ENCODE data around the gene FAAP100. TPM values are rescaled to one million over a fixed set of nuclear protein-coding genes. Genes with fewer than 3 reads are reported as not detected.

The FAAP100 gene
- total and polyA plus RNA-seq, 9 donors: 0.77 to 29.1 (median 25.0) TPM

- TF ChIP-seq, protein P1, sequence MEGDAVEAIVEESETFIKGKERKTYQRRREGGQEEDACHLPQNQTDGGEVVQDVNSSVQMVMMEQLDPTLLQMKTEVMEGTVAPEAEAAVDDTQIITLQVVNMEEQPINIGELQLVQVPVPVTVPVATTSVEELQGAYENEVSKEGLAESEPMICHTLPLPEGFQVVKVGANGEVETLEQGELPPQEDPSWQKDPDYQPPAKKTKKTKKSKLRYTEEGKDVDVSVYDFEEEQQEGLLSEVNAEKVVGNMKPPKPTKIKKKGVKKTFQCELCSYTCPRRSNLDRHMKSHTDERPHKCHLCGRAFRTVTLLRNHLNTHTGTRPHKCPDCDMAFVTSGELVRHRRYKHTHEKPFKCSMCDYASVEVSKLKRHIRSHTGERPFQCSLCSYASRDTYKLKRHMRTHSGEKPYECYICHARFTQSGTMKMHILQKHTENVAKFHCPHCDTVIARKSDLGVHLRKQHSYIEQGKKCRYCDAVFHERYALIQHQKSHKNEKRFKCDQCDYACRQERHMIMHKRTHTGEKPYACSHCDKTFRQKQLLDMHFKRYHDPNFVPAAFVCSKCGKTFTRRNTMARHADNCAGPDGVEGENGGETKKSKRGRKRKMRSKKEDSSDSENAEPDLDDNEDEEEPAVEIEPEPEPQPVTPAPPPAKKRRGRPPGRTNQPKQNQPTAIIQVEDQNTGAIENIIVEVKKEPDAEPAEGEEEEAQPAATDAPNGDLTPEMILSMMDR (IDR thresholded peaks at IDR 0.05): no peak
- intact Hi-C loops (cut with DNase I): loop anchor here in 2 of 4 donors (10.0 kb wide), 1 partner anchor 66 kb away; no protein-coding TSS in a partner anchor
- DNase-seq: no peak
- Histone ChIP-seq H3K36me3 (no peaks in the 10 kb centered on the region), H3K4me3 (no peak overlapping the region), H3K27ac (no peak overlapping the region), H3K4me1 (ENCODE audit: insufficient read depth) (no peaks in the 10 kb centered on the region), H3K9me3 (no peaks in the 10 kb centered on the region), H3K27me3 (peaks cover 3% of the 10 kb centered on the region)
- 68 to 78% (median 72%) methylated on average over 55 to 62 of the region's 62 CpGs for WGBS, 3 donors
Measured at GRCh38 chr17:81528651-81529436, 23.3 kb downstream of the FAAP100 start.

GRCh38 chr17:81528384-81528650 lies 23.8 kb downstream of the FAAP100 start:
- no peak for DNase-seq
- no peak overlapping the region for H3K4me3 ChIP-seq
- 9 to 33% methylated on average over 16 to 20 of the region's 20 CpGs; no CpG with 5 or more reads in 1 of the 3 donors for WGBS, 3 donors
- H3K4me1 ChIP-seq (ENCODE audit: insufficient read depth): no peaks in the 10 kb centered on the region
- TF ChIP-seq POLR2A (IDR thresholded peaks at IDR 0.05) (no peak), EP300 (IDR thresholded peaks at IDR 0.05) (no peak)
- TF ChIP-seq, protein P1 (IDR thresholded peaks at IDR 0.05): no peak
- H3K9me3 ChIP-seq: no peaks in the 10 kb centered on the region
- no peak overlapping the region for H3K27ac ChIP-seq
- intact Hi-C loops (cut with DNase I): loop anchor here in 2 of 4 donors (10.0 kb wide), 1 partner anchor 66 kb away; no protein-coding TSS in a partner anchor
- peaks cover 3% of the 10 kb centered on the region for H3K27me3 ChIP-seq
- no peaks in the 10 kb centered on the region for H3K36me3 ChIP-seq

DNA sequence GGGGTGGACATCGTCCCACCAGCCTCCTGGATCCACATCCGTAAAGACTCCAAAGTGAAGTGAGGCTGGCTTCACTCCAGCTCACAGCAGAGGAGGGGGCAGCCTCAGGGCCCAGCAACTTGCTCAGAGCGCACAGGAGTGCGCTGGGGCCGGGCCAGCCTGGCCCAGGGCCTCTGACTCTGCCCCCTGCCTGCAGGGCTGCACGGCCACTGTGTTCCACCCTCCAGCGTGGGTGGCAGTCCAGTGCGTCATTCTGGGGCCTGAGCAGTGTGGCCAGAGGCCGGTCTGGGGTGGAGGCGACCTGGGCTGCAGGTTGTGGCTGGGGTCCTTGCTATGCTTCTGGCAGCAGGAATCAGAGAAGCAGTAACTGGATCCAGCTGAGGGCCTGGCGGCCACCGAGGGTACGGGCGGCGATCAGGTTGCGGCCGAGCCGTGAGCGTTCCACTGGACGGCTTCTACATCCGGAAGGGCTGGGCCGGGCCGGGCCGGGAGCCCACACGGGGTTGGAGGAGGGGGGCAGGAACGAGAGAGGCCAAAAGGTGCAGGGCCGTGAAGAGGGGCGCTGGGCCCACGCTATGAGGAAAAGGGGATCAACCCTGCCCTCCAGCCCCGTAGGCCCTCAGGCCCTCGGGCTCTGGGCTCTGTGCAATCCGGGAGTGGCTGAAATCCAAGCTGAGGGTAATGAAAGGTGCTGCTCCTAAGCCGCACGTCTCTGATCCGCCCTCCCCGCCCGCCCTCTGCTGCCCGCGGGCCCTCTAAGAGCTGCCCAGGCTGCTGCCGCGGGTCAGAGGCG lies 24.4 kb downstream of the FAAP100 start, which contains the start of gene FSCN2:
TSS of gene FSCN2 (plus strand) at position 787 of the 793 bp plus-strand sequence. CDS start 155 bp downstream, outside the sequence.
- H3K9me3 ChIP-seq: no peaks in the 10 kb centered on the region
- H3K4me3 ChIP-seq: no peak within 1 kb of the TSS
- H3K36me3 ChIP-seq: no peaks in the 10 kb centered on the region
- peaks cover 3% of the 10 kb centered on the region for H3K27me3 ChIP-seq
- DNase-seq: no peak
- 9 to 16% (median 11%) methylated on average over 35 to 42 of the region's 42 CpGs for WGBS, 3 donors
- intact Hi-C loops (cut with DNase I): loop anchor here in 2 of 4 donors (10.0 kb wide), 1 partner anchor 67 kb away; no protein-coding TSS in a partner anchor
- no peaks in the 10 kb centered on the region for H3K4me1 ChIP-seq (ENCODE audit: insufficient read depth)
- no peak within 1 kb of the TSS for H3K27ac ChIP-seq
- TF ChIP-seq POLR2A (IDR thresholded peaks at IDR 0.05) (no peak), EP300 (IDR thresholded peaks at IDR 0.05) (no peak)
- TF ChIP-seq, protein P1 (IDR thresholded peaks at IDR 0.05): no peak

DNA sequence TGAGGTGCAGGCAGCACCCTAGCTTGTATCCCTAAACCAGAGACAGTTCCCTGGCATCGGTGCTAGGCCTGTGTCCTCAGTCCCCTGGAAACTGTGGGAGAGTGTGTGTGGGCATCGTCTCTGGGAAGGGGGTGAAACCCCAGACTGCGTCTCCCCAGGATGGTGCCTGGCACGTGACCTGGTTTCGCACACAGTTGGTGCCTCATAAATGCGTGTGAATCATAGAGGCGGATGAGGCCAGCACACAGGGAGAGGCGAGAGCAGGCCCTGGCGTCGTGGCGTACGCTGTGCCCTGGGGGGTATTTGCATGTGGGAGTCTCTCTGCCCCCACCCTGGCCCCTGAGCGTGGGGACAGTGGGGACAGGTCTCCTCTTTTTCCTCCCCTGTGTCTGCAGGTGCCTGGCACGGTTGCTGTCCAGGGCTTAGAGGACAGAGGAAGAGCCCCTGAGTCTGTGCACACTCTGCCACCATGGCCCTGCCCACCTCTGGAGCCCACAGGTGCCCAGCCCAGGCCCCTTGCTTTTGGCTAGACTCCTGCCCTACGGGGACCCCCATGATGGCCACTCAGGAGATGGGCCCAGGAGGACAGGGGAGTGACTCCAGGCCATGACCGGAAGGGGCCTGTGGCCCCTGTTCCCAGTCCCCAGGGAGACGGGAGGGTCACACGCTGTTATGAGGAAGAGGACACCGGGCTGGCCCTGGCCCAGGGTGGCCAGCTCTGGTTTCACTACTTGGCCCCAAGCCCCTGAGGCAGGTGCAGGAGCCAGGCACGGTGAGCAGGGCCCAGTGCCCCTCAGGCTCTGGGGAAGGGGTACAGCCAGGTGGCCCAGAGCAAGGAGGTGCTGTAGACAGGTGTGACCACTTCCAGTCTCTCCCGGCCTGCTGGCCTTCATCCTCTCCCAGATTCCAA lies 25.2 kb downstream of the FAAP100 start:
- no peak overlapping the region for H3K27ac ChIP-seq
- no peak for TF ChIP-seq POLR2A (IDR thresholded peaks at IDR 0.05)
- TF ChIP-seq EP300 (IDR thresholded peaks at IDR 0.05): no peak
- TF ChIP-seq, protein P1 (IDR thresholded peaks at IDR 0.05): no peak
- DNase-seq: no peak
- H3K36me3 ChIP-seq: no peaks in the 10 kb centered on the region
- H3K27me3 ChIP-seq: peaks cover 3% of the 10 kb centered on the region
- no peaks in the 10 kb centered on the region for H3K4me1 ChIP-seq (ENCODE audit: insufficient read depth)
- H3K9me3 ChIP-seq: no peaks in the 10 kb centered on the region
- intact Hi-C loops (cut with DNase I): loop anchor here in 2 of 4 donors (10.0 kb wide), 1 partner anchor 68 kb away; no protein-coding TSS in a partner anchor
- WGBS, 3 donors: 72 to 81% (median 73%) methylated on average over 20 to 21 of the region's 21 CpGs
- no peak overlapping the region for H3K4me3 ChIP-seq

Data from ovary (tissue), 9 donors.